Keratinocyte (primary cell): ENCODE results near the gene MIX23.

Experiments
- CTCF ChIP-seq, 3 experiments: IDR thresholded peaks in 1 of 3; conservative IDR thresholded peaks in 1 of 3; optimal IDR thresholded peaks in 1 of 3; 2 replicates in 2 of 3; 3 replicates in 1 of 3; pipeline versions ENCODE3 to v1.5.1; 2011; ENCODE audit warnings: low read length in 3 of 3, mild to moderate bottlenecking in 3 of 3, moderate library complexity in 2 of 3, control low read depth in 1 of 3, inconsistent platforms in 1 of 3; ENCODE audit not compliant: insufficient read depth in 2 of 3; ENCODE audit errors: extremely low read depth in 1 of 3
- EZH2 ChIP-seq: IDR thresholded peaks from one replicate; pipeline ENCODE4 v1.6.1; 2012; ENCODE audit warnings: inconsistent platforms, mild to moderate bottlenecking, low read length, moderate library complexity

GRCh38 chr3:122315619-122316018 lies 67.4 kb downstream of the MIX23 start:
- TF ChIP-seq EZH2 (no peak), CTCF (optimal IDR thresholded peaks at IDR 0.05 in 1 of 3, IDR thresholded peaks at IDR 0.05 in 1 of 3, conservative IDR thresholded peaks at IDR 0.05 in 1 of 3; ENCODE audit: extremely low read depth in 1 of 3, insufficient read depth in 2 of 3, low read length in 3 of 3) (no peak)
